ENCODE data around the gene MRPL38. TPM values are rescaled to one million over a fixed set of nuclear protein-coding genes. Genes with fewer than 3 reads are reported as not detected.

MRPL38 gene
- total RNA-seq, 2 experiments from 2014 or later, result 112 to 198 TPM

- H3K79me2 ChIP-seq (ENCODE audit: insufficient read depth, low read depth, low read length), result no peaks in the 10 kb centered on the region
- H3K27ac ChIP-seq (ENCODE audit: low read depth, low read length, poor library complexity, severe bottlenecking), result peak overlapping the region; percentile 75
- H3K4me1 ChIP-seq (ENCODE audit: insufficient read depth, low read length, poor library complexity, severe bottlenecking), result peaks cover 39% of the 10 kb centered on the region
- TF ChIP-seq EZH2phosphoT487 (IDR thresholded peaks at IDR 0.05; ENCODE audit: borderline replicate concordance, low read depth, low read length), result no peak
- TF ChIP-seq CTCF (conservative IDR thresholded peaks at IDR 0.05; ENCODE audit: low read length), result no peak
- H3K4me2 ChIP-seq (ENCODE audit: low read length), result peak overlapping the region; percentile 8; the same call in 1 of the 2 replicates
- CTCF ChIA-PET (ENCODE audit: unreplicated experiment), result interaction anchor here (0.6 to 2.0 kb wide), 7 partner anchors 15 to 94 kb away, joined by 3 to 8 read pairs (median 4); partner anchors contain the start of gene FBF1
- no peaks in the 10 kb centered on the region for H3K9me2 ChIP-seq (ENCODE audit: insufficient read depth, low read length)
- DNase-seq (ENCODE audit: low spot score), result no peak
- H3K4me3 ChIP-seq (ENCODE audit: low read depth, low read length, poor library complexity, severe bottlenecking), result no peak overlapping the region
- no peaks in the 10 kb centered on the region for H3K36me3 ChIP-seq (ENCODE audit: insufficient read depth, low read length)
- POLR2A ChIA-PET, result interaction anchor here (0.6 to 3.4 kb wide), 11 partner anchors 8 to 518 kb away, joined by 3 to 17 read pairs (median 3); partner anchors contain the start of gene TRIM65
- H3K9me3 ChIP-seq (ENCODE audit: low read length), result no peaks in the 10 kb centered on the region
- no TSS peak for BruUV-seq (replicated peaks)
- intact Hi-C loops (cut with micrococcal nuclease; ENCODE audit: unreplicated experiment), result no loop called here
- no peaks in the 10 kb centered on the region for H4K20me1 ChIP-seq (ENCODE audit: insufficient read depth, low read length)
- no peak overlapping the region for H2AFZ ChIP-seq (ENCODE audit: low read length)
Observed at GRCh38 chr17:75910699-75911098, 6.0 kb upstream of the MRPL38 start.

DNA sequence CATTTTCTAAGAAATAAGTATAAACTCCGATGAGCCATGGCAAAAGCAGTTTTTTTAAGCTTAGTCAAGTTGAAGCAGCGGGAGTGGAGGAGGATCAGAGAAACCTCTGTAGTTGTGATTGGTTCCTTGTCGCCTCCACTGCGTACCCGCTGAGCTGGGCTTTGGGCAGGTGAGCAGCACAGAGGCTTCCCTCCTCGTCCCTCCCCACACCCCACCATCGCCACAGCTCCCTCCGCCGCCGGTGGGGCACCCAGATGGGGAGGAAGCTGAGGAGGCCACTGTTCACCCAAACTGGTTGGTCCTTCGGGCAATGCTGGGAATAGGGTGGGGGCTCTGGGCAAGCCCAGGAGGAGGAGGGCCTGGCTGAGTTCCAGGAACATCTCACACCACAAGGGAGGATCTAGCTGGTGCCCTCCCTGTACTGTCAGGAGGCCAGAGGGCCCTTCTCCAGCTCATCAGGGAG, 5.2 kb upstream of the MRPL38 start:
- TF ChIP-seq CTCF (conservative IDR thresholded peaks at IDR 0.05; ENCODE audit: low read length), result no peak
- no peak for TF ChIP-seq EZH2phosphoT487 (IDR thresholded peaks at IDR 0.05; ENCODE audit: borderline replicate concordance, low read depth, low read length)
- CTCF ChIA-PET (ENCODE audit: unreplicated experiment), result interaction anchor here (0.7 to 2.0 kb wide), 10 partner anchors 13 to 109 kb away, joined by 3 to 8 read pairs (median 4); partner anchors contain the start of genes FBF1 and TRIM65

More for the DNA sequence above, 5.2 kb upstream of the MRPL38 start:
- Histone ChIP-seq H2AFZ (ENCODE audit: low read length) (peak overlapping the region; percentile 81), H3K9me2 (ENCODE audit: insufficient read depth, low read length) (no peaks in the 10 kb centered on the region), H3K9me3 (ENCODE audit: low read length) (no peaks in the 10 kb centered on the region), H3K36me3 (ENCODE audit: insufficient read depth, low read length) (no peaks in the 10 kb centered on the region), H3K4me2 (ENCODE audit: low read length) (peak overlapping the region; percentile 63), H3K79me2 (ENCODE audit: insufficient read depth, low read depth, low read length) (no peaks in the 10 kb centered on the region), H3K4me3 (ENCODE audit: low read depth, low read length, poor library complexity, severe bottlenecking) (peak overlapping the region; percentile 1), H3K27ac (ENCODE audit: low read depth, low read length, poor library complexity, severe bottlenecking) (peak overlapping the region; percentile 75), H3K4me1 (ENCODE audit: insufficient read depth, low read length, poor library complexity, severe bottlenecking) (peaks cover 46% of the 10 kb centered on the region), H4K20me1 (ENCODE audit: insufficient read depth, low read length) (no peaks in the 10 kb centered on the region)
- no peak for DNase-seq (ENCODE audit: low spot score)
- BruUV-seq (replicated peaks), result no TSS peak
- intact Hi-C loops (cut with micrococcal nuclease; ENCODE audit: unreplicated experiment), result loop anchor here (1.0 to 10.0 kb wide), 4 partner anchors 69 to 355 kb away; partner anchors contain the start of genes ACOX1, EXOC7, TEN1 and UBALD2
- POLR2A ChIA-PET, result interaction anchor here (0.6 to 3.4 kb wide), 26 partner anchors 9 to 519 kb away, joined by 3 to 17 read pairs (median 4); partner anchors contain the start of genes FBF1 and TRIM65
